Cerebellar cortex (tissue), 1 donor: ENCODE results near the gene TMEM217.
"Not testable (repeated sequence)": the region's sequence is repeated elsewhere in the genome, so short reads cannot be mapped to it uniquely, and the experiment has no call there.

Source experiments
- DNase-seq: peaks from one replicate; pipeline ENCODE4 v3.0.0-alpha.2; 2015; ENCODE audit warnings: low spot score

TMEM217 gene

DNA sequence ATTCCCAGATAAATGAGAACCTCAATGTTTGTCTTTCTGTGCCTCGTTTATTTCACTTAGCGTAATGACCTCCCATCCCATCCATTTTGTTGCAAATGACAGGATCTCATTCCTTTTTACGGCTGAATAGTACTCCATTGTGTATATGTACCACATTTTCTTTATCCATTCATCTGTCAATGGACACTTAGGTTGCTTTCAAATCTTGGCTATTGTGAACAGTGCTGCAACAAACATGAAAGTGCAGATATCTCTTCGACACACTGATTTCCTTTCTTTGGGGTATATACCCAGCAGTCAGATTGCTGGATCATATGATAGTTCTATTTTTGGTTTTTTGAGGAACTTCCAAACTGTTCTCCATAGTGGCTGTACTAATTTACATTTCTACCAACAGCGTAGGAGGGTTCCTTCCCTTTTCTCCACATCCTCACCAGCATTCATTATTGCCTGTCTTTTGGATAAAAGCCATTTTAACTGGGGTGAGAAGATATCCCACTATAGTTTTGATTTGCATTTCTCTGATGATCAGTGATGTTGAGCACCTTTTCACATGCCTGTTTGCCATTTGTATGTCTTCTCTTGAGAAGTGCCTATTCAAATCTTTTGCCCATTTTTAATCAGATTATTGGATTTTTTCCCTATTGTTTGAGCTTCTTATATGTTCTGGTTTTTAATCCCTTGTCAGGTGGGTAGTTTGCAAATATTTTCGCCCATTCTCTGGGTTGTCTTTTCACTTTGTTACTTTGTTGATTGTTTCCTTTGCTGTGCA lies 71.8 kb downstream of the TMEM217 start:
- not testable (repeated sequence) for DNase-seq

DNA sequence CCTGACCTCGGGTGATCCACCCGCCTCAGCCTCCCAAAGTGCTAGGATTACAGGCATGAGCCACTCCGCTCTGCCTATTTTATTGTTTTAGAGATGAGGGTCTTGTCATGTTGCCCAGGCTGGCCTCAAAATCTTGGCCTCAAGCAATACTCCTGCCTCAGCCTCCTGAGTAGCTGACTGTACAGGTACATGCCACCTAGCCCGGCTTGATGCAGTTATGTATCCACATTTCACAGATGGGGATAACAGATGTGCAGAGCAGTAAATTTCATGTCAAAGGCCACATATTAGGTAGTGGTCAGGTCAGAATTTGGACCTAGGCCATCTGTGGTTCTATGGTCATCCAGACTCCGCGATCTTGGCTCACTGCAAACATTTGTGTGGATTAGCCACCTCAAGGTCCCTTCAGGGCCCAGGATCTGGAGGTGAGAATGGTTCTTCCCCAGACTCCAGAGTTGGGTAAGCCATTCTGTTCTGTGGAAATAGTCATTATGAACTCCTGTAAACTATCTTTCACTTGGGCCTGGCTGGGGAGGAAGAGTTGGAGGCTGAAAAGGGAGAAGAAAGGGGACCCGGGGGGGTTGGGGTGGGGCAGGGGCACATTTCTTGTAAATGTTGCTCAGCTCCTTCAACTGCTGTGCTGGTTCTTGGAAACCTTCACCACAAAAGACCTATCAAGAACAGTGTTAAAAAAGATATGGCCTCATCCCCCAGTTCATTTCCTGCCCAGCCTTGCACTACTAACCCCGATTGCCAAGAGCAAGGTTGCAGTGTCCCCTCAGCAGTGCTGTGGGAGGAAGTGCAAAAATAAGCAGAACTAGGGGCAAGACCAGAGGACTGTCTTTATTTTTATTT lies 75.0 kb downstream of the TMEM217 start:
- DNase-seq, result no peak

DNA sequence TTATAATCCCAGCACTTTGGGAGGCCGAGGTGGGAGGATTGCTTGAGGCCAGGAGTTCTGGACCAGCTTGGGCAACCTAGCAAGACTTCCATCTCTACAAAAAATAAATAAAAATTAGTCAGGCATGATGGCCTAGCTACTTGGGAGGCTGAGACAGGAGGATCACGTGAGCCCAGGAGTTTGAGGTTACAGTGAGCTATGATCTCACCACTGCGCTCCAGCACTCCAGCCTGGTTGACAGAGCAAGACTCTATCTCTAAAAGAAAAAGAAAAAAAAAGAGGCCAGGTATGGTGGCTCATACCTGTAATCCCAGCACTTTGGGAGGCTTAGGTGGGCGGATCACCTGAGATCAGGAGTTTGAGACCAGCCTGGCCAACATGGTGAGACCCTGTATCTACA lies 77.3 kb downstream of the TMEM217 start:
- DNase-seq, result not testable (repeated sequence)

DNA sequence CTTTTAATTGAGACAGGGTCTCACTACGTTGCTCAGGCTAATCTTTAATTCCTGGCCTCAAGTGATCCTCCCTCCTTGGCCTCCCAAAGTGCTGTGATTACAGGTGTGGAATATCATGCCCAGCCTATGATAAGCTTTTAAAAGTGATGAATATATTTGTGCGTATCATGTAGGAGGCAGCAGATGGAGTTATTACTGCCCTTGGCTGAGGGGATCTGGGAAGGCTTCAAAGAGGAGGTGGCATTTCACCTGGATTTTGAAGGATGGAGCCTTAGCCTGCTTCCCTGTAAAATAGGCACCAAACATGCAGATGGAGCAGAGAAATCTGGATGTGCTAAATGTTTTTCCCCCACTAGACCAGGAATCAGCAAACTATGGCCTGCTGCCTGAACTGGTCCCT lies 77.9 kb downstream of the TMEM217 start:
- DNase-seq, result no peak

DNA sequence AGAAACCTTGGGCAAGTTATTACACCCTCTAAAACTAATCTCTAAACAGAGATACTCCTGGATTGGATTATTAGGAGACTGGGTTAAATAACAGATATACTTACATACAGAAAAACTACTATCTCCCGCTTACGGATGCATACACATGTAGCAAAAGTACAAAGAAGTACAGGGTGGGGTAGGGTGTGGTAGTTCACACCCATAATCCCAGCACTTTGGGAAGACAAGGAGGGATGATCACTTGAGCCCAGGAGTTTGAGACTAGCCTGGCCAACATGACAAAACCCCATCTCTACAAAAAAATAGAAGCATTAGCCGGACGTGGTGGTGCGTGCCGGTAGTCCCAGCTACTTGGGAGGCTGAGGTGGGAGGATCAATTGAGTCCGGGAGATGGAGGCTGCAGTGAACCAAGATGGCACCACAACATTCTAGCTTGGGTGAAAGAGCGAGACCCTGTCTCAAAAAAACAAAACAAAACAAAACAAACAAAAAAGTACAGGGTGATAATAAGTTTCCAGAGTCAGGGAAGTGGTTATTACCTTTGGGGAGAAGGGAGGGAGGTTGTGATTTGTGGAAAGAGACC lies 79.9 kb downstream of the TMEM217 start:
- no peak for DNase-seq

DNA sequence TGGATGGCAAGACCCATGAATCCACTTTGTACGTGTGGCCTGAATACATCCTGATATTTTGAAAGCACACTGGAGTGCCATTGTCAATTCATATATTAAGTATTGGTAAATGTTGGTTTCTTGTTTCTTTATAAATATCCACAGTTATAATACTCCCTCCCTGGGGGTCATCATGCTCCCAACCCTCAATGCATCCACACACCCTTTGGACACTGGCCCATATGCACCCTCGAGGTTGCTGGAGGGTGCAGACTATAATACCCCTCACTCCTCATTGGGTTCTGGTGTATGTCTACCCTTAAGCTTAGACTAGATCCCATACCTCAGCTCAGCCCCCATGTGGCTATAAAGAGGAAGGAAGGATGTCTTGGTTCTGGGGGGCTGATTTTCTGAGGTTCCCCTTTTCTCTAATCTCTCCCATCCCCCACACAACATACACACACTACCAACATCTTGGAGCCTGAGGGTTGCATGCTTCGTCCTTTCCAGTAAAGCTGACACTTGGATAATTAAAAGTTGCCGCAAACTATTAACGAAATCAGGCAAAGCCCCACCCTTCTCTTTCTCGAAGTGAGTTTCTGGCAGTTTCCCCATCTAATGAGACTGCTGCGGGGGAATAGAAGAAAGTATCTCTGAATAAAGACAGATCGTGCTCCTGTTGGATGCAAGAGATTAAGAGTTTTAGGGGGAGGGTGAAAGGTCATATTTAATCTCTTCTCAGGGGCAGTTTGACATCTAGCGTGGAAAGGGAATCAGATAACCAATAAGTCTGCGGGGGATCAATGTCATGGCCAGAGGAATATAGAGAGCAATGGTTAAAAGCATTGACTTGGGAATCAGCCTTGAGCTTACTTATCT lies 80.6 kb downstream of the TMEM217 start:
- DNase-seq, result peak; percentile 25

DNA sequence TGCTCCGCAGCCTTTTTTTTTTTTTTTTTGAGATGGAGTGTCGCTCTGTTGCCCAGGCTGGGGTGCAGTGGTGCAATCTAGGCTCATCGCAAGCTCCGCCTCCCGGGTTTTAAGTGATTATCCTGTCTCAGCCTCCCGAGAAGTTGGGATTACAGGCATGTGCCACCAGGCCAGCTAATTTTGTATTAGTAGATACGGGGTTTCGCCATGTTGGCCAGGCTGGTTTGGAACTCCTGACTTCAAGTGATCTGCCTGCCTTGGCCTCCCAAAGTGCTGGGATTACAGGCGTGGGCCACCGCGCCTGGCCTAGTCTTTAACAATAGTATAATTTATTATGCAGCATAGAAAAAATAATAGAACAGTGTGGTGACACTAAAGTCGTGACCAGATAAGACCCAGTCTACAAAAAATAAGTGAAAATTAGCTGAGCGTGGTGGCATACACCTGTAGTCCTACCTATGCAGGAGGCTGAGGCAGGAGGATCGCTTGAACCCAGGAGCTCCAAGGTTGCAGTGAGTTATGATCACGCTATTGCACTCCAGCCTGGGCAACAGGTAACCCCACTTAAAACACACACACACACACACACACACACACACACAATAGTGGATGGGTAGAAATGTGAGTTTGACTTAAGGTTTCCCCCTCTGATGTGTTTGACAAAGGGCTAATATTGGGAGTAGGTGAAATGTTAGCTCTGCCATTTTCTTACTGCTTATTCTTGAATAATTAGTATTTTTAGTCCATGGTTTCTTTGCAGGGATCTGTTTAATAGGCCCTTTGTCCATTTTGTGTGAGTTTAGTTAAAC lies 81.5 kb downstream of the TMEM217 start:
- peak; percentile 44 for DNase-seq

DNA sequence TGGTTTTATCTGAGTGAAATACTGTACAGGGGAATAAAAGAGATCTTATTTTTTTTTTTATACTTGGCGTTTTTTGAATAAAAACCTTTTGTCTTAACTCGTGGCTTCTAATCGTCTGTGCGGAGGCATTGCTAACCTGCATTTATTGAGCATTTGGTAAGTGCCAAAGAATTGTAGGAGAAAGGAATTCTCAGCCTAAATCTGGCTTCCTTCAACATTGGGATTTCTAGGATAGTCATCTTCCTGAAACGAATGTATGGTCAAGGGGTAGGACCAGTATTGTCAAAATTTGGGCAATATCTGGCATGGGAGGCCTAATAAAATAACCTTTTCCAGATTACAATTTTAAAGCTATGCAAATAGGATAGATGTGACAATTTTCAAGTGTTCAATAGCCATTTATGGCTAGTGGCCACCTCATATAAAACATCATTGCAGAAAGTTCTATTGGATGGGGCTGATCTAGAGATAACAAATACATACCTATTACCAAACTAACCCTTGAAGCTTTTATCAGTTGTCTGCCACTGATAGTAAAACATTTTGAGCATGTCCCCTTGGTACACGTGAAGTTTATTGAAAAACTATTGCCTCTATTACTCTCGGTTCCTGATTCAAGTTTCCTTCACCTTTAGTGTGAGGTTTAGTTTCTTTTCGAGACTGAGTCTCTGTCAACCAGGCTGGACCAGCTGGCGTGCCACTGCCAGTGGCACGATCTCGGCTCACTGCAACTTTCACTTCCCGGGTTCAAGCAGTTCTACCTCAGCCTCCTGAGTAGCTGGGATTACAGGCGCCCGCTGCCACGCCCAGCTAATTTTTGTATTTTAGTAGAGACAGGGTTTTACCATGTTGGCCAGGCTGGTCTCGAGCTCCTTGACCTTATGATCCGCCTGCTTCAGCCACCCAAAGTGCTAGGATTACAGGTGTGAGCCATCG lies 82.3 kb downstream of the TMEM217 start:
- peak; percentile 22 for DNase-seq

DNA sequence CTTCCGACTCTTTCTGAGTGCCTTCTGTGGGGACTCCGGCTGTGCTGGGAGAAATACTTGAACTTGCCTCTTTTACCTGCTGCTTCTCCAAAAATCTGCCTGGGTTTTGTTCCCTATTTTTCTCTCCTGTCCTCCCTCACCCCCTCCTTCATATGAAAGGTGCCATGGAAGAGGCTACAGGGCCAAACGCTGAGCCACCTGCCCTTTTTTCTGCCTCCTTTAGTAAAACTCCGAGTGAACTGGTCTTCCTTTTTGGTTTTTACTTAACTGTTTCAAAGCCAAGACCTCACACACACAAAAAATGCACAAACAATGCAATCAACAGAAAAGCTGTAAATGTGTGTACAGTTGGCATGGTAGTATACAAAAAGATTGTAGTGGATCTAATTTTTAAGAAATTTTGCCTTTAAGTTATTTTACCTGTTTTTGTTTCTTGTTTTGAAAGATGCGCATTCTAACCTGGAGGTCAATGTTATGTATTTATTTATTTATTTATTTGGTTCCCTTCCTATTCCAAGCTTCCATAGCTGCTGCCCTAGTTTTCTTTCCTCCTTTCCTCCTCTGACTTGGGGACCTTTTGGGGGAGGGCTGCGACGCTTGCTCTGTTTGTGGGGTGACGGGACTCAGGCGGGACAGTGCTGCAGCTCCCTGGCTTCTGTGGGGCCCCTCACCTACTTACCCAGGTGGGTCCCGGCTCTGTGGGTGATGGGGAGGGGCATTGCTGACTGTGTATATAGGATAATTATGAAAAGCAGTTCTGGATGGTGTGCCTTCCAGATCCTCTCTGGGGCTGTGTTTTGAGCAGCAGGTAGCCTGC lies 83.2 kb downstream of the TMEM217 start:
- DNase-seq, result no peak

DNA sequence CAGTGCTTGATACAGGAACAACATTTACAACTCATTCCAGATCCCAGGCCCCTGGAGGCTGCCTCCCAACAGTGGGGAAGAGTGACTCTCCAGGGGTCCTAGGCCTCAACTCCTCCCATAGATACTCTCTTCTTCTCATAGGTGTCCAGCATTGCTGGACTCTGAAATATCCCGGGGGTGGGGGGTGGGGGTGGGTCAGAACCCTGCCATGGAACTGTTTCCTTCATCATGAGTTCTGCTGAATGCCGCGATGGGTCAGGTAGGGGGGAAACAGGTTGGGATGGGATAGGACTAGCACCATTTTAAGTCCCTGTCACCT lies 83.8 kb downstream of the TMEM217 start:
- DNase-seq, result no peak

DNA sequence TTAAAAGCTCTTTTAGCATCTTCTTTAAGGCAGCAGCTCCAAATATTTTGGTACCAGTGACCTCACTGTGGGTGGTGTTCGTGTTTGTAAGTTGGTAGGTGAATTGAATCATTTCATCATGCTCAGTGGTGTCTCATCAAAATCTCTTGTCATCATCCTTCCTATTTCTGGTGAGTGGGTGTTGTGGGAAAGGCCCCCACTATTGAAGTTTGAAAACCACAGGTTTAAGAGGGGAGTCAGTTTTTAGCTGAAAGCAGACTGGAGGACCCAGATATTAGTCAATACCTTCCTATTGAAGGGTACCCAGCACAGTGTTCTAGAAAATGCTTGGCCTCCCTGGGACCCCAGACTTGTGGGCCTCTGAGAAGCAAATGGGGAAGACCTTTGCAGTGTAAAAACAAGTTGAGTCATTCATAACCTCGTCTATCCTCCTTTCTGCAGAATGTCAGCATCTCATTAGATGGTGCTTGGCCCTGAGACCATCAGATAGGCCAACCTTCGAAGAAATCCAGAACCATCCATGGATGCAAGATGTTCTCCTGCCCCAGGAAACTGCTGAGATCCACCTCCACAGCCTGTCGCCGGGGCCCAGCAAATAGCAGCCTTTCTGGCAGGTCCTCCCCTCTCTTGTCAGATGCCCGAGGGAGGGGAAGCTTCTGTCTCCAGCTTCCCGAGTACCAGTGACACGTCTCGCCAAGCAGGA lies 84.3 kb downstream of the TMEM217 start:
- DNase-seq, result peak; percentile 23

DNA sequence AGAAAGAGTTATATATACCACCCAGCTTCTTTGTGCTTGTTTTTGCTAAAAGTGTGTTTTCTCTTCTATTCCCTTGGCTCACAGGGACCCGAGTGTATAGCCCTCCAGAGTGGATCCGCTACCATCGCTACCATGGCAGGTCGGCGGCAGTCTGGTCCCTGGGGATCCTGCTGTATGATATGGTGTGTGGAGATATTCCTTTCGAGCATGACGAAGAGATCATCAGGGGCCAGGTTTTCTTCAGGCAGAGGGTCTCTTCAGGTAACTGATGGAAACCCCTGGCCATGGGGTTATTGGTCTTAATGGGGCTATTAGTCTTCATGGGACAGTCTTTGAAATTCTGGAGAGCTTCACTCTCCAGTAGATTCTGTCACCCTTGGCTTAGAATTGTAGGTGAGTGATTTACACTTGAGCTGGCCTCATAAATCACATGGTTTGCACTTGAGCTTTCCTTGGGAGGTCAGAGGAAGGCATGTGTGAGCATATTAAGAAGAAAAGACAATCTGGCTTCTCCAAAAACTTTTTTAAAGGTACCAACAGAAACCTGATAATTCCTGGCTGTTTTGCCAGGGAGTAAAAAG lies 84.9 kb downstream of the TMEM217 start:
- no peak for DNase-seq

DNA sequence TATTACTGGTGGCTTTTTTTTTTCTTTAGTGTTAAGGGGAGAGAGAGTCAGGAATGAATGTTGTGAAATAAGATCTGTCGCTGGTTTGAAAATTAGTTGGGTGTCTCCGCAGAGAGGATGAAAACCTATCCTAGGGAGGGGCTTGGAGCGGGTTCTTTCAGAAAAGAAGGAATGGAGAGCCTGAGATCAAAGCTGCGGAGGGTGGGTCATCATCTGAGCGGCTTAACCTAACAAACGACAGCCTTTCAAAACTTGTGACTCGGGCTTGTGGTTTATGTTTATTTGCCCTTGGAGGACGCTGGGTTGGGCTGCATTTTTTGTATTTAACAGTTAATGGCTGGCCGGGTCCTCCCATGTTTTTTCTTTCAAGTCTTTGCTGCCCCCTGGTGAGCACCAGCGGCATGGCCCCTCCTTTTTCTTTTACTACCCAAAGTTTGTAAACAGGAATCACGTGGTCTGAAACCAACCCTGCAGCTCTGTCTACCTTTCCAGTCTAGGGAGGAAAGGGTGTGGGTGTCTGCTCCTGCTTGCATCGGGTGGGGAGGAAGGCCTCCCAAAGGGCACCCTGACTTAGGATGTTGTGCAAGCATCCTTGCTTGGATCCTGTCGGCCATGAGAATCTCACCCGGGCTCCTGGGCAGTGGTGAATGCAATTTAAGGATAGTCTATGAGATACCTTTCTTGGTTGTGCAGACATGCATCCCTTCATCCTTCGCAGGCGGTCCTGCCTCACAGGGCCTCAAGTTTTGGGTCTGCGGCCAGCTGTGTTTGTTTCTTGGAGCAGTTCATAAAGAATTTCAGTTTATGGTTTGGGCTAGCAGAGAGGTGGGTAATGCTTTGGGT lies 85.8 kb downstream of the TMEM217 start:
- DNase-seq, result peak; percentile 95

DNA sequence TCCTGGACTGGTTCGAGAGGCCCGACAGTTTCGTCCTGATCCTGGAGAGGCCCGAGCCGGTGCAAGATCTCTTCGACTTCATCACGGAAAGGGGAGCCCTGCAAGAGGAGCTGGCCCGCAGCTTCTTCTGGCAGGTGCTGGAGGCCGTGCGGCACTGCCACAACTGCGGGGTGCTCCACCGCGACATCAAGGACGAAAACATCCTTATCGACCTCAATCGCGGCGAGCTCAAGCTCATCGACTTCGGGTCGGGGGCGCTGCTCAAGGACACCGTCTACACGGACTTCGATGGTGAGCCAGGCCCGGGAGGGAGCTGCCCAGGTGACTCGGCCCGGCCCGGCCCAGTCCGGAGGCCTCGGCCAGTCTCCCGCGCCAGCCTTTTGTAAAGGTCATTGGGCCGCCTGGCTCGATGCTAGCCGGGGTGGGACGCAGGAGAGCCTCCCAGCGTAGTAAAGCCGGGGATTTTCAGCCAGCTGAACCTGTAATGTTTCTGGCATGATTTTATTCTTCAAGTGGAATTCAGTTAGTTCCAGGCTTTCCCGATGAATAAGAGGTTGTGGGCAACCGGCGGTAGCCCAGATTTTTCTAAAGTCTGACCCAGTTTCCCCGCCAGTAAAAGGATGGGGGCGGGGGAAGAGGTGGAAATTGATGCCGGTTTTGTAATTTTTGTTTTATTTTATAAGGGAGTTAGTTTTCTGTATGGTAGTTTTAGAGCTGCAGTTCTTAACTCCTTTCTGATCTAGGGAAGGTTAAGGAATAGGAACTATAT lies 86.6 kb downstream of the TMEM217 start:
- DNase-seq, result peak; percentile 38

DNA sequence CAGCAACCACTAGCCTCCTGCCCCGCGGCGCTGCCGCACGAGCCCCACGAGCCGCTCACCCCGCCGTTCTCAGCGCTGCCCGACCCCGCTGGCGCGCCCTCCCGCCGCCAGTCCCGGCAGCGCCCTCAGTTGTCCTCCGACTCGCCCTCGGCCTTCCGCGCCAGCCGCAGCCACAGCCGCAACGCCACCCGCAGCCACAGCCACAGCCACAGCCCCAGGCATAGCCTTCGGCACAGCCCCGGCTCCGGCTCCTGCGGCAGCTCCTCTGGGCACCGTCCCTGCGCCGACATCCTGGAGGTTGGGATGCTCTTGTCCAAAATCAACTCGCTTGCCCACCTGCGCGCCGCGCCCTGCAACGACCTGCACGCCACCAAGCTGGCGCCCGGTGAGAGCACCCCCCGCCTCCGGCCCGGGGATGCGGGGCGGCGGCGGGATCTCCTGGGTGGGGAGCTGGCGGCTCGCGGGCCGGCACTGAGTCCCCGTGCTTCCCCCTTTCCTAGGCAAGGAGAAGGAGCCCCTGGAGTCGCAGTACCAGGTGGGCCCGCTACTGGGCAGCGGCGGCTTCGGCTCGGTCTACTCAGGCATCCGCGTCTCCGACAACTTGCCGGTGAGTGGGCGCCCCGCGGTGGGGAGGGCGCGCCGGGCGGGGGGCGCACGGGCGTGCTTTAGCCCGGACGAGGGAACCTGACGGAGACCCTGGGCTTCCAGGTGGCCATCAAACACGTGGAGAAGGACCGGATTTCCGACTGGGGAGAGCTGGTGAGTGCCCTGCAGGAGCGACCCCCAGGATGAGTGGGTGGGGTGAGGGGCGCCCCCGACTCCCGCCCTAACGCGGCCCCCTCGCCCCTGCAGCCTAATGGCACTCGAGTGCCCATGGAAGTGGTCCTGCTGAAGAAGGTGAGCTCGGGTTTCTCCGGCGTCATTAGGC lies 87.4 kb downstream of the TMEM217 start:
- DNase-seq, result no peak
